Measurements from ENCODE around the gene MICU1. TPM values are rescaled to one million over a fixed set of nuclear protein-coding genes. Genes with fewer than 3 reads are reported as not detected.
"Not testable (repeated sequence)": the region's sequence is repeated elsewhere in the genome, so short reads cannot be mapped to it uniquely, and the experiment has no call there.

Gene MICU1
- total RNA-seq, 1 donor from 2014 or later = 49.0 TPM

DNA sequence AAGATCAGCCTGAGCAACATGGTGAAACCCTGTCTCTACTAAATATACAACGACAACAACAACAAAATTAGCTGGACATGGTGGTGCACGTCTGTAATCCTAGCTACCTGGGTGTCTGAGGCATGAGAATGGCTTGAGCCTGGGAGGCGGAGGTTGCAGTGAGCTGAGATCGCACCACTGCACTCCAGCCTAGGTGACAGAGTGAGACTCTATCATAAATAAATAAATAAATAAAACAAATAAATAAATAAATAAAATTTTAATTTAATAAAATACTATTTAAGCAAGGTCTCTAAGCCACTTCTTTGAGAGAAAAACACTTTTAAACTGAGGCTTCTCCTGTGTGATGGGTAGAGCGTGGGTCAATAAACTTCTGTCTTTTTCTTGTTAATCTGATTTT lies 38.3 kb downstream of the MICU1 start:
- intact Hi-C loops (cut with DNase I) = no loop called here
- DNase-seq (ENCODE audit: missing footprints) = no peak
- ATAC-seq = no peak

DNA sequence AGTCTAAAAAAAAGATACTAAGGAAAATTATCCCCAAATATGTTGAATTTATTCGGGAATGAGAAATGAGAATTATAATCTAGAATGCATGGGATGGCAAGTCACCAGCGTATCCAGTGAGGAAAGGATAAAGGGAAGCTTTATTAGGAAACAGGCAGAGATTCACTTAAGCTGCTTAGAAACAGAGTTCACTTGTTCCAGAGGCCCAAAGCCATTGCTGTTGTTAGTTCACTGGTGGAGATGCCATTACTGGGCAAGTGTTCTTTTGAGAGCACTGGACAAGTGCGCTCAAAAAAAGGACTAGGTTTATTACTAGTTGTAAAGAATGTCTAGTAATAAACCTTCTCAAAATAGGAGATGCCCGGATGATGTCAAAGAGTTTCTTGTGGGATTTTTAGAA lies 51.2 kb downstream of the MICU1 start:
- intact Hi-C loops (cut with DNase I) = no loop called here
- no peak for ATAC-seq

DNA sequence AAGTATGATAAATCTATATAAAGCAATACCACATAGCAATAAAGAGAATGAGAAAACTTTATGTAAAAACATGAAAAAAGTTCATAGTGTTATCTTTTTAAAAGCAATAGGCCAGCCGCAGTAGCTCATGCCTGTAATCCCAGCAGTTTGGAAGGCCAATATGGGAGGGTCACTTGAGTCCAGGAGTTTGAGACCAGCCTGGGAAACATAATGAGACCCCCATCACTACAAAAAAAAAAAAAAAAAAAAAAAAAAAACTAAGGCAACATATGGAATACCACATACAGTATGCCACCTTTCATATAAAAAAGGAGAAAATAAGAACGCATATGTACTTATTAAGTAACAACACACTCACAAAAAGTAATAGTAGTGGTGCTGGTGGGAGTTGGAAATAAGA lies 52.8 kb downstream of the MICU1 start:
- DNase-seq (ENCODE audit: missing footprints) (no peak), ATAC-seq (no peak)
- intact Hi-C loops (cut with DNase I) = no loop called here

More for the DNA sequence above, 51.2 kb downstream of the MICU1 start:
- DNase-seq (ENCODE audit: missing footprints) = no peak

DNA sequence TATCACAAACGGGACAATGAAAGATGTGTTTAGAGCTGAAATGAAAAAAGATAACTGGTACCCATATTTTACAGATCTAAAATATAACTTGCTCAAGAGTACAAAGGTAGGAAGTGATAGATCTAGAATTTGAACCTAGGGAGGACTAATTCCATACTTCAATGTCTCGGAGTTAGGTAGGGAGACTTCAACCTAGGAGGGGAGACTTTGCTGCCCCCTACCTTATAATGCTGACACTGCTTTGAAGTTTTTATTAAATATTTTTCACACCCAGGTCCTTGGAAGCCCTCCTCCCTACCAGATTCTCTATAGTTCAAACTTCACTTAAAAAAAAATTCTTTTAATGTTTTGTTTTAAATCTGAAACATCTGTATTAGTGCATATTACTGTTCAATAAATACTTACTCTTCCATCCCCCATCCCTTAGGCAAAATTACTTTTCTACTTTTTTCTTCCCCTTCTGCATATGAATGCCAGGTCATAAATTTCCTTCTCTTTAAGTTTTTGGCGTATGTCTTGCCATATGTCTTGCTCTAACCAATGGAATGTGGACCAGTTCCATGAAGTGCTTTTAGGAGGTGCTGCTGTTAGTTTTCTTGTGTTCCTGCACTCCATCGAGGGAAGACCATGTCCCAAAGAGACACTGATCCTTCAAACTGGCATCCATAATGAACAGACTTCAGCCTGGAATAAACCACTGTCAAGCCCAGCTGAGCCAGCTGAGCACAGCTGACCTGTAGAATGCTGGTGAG lies 57.8 kb downstream of the MICU1 start:
- intact Hi-C loops (cut with DNase I) = no loop called here
- ATAC-seq (no peak), DNase-seq (ENCODE audit: missing footprints) (no peak)

DNA sequence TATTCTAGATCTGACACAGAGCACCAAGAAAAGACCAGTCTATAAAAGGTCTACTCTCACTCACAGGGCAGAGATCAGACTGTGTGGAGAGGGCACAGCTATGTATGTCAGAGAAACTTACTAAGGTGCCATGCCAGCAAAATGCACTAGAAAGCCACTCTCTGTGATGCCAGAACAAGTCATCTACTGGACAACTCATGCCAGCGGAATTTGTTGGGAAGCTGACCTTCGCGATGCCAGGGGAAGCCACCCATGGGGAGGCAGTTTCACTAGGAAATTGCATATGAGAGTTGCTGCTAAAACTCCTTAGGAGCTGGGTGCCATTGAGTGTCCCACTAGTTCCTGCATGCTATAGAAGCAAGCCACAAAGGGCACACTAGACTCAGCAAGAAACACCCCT lies 58.5 kb downstream of the MICU1 start:
- intact Hi-C loops (cut with DNase I) = no loop called here

DNA sequence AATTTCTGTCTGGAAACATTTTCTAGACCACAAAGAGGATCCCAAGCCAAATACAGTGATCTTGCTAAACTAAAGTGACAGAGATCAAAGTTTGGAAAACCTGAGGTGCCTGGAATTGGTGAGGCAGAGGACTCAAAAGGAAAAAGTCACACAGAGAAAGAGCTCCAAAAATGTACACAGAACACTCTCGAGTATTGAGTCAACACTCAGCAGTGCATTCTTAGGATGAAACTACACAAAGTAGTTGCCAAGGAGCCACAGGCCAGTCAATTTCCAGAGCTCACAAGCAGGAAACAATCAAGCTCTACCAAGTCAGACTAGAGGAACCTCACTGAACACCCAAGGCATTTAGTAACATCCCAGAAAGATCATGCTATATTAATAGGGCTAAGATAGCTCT lies 61.3 kb downstream of the MICU1 start:
- DNase-seq (ENCODE audit: missing footprints) (no peak), ATAC-seq (no peak)
- intact Hi-C loops (cut with DNase I) = no loop called here

More for the DNA sequence above, 58.5 kb downstream of the MICU1 start:
- ATAC-seq = peak; percentile 62
- DNase-seq (ENCODE audit: missing footprints) = no peak

DNA sequence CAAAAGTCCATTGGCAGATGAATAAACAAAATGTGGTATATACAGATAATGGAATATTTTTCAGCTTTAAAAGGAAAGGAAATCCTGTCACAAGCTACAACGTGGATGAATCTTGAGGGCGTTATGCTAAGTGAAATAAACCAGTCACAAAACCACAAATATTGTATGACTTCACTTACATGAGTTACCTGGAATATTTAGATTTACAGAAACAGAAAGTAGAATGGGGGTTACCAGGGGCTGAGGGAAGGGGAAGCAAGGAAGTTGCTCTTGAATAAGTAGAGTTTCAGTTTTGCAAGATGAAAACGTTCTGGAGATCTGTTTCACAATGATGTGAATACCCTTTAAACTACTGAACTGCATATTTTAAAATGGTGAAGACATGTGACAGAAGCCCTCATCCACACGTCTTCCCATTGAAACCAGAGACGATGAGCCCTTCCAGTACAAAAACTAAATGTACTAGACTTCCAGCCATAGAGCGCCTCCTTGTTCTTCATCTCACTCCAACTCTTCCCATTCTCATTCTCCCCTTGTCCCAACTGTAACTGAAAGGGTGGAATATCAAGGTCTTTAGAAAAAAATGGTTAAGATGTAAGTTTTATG lies 62.4 kb downstream of the MICU1 start:
- ATAC-seq (no peak), DNase-seq (ENCODE audit: missing footprints) (no peak)
- intact Hi-C loops (cut with DNase I) = no loop called here

DNA sequence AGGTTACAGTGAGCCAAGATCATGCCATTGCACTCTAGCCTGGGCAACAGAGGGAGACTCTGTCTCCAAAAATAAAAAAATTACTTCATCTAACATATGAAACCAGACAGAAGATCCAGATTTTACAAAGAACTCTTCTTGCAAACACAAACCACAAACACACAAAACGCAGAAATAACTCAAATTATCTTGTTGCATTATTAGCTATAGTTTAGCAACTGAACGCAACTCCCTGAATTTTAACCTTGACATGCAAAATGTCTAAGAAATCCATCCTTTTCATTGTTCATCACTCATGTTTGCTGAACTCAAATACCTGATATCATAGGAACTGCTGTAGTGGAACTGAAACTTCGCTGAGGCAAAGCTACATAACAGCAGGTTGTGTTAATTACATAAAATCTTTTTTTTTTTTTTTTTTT lies 64.1 kb downstream of the MICU1 start:
- DNase-seq (ENCODE audit: missing footprints) (no peak), ATAC-seq (no peak)
- intact Hi-C loops (cut with DNase I) = no loop called here

DNA sequence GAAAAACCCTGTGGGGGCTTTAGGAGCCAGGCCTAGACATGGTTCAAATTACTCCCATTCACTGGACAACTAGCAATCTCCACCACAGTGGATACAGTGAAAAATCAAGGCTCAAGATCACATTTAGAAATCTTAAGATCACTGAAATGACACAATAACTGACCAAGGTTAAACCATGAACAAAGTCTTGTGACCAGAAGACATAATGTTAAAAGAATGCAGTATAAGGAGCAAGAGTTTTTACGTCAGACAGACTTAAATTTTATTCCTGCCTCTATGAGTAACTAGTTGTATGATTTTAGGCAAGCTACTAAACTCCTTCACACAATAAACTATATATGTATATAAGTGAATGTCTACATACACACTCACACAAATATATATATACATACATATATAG lies 68.5 kb downstream of the MICU1 start:
- intact Hi-C loops (cut with DNase I) = no loop called here
- DNase-seq (ENCODE audit: missing footprints) (no peak), ATAC-seq (no peak)

DNA sequence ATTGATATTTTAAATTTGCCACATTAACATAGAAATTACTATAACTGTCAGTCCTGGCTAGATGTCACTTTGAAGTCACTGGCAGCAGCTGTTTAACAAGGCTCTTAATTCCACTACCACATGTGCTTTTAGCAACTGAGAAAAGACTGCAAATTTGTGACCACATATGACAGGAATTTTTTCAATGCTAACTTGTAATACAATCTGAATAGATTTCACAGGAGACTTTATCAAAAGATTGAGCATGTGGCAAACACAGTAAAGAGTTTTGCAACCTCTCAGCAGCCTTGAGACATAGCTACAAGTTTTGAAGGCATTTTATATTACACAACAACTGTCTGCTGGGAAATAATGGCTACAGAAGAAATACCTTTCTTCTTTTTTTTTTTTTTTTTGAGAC lies 73.0 kb downstream of the MICU1 start:
- DNase-seq (ENCODE audit: missing footprints) (no peak), ATAC-seq (peak; percentile 54)
- intact Hi-C loops (cut with DNase I) = no loop called here

DNA sequence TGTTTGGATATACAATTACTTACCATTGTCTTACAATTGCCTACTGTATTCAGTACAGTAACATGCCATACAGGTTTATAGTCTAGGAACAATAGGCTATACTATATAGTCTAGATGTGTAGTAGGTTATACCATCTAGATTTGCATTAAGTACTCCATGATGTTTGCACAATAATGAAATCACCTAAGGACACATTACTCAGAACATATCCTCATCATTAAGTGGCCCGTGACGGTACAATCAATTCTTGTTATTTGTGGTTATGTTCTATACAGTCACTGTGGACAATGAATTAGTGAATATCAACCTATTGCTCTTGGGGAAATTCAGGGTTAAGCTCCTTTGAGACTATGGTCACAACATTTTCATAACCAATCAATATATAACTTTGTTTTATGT lies 75.6 kb downstream of the MICU1 start:
- intact Hi-C loops (cut with DNase I) = no loop called here
- DNase-seq (ENCODE audit: missing footprints) (no peak), ATAC-seq (no peak)

DNA sequence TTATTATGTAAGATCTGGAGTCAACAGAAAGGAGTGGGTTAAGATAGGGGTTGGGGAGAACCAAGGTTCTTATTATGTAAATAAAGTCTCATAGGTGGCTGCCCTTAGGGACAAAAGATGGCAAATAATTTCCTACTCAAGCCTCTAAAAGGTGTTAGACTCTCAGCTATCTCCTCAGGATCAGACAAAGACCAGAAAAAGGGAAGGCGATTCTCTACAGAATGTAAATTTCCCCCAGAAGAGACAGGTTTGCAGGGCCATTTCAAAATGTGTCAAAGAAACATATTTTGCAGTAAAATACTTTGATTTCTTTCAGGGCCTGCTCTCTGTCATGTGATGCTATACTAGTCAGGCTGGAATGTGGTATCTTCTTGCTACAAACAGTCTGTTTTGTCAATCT lies 80.3 kb downstream of the MICU1 start:
- ATAC-seq (no peak), DNase-seq (ENCODE audit: missing footprints) (no peak)
- intact Hi-C loops (cut with DNase I) = no loop called here

DNA sequence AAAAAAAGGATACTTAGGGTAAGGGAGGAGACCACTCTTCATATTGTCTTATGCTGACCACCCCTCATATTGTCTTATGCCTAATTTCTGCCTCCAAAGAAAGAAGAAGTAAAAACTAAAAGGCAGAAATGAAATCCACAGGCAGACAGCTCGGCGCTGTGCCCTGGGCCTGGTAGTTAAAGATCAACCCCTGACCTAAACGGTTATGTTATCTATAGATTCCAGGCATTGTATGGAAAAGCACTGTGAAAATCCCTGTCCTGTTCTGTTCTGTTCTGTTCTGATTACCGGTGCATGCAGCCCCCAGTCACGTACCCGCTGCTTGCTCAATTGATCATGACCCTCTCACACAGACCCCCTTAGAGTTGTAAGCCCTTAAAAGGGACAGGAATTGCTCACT lies 82.0 kb downstream of the MICU1 start:
- intact Hi-C loops (cut with DNase I); DNase-seq (ENCODE audit: missing footprints); ATAC-seq: not testable (repeated sequence)

DNA sequence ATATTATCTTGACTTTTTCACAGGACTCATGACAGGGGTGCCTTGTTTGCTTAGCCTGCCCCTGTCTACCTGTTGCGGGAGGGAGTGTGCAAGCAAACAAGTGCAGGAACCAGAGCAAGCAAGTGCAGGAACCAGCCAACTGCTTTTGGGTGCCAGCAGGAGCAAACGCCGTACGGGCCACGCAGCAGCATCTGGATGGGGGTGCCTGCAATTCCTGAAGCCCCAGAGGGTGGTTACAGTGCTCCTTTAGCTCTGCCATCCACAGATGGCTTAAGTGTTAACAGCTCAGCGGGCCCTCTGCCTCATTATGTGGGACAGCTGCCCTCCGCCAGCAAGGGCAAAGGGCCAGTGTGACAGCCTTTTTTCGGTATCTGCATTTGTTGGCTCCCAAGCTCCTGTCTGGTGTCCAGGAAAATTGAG lies 83.5 kb downstream of the MICU1 start:
- intact Hi-C loops (cut with DNase I) = no loop called here
- DNase-seq (ENCODE audit: missing footprints) (no peak), ATAC-seq (no peak)

DNA sequence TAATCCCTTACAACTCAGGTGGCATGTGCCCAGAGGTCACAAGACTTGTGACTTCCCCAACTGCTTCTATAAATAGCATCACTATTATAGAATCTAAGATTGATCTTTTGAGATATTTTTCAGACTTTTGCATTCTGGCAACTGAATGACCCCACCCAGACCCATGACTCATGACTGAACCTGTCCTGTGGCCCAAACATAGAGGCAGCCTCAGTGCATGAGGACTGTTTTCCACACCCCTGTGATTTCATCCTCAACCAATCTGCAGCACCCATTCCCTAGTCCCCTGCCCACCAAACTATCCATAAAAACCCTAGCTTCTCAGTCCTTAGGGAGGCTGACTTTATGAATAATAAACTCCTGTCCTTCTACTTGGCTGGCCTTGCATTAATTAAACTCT lies 84.5 kb downstream of the MICU1 start:
- no peak for ATAC-seq
- no peak for DNase-seq (ENCODE audit: missing footprints)
- intact Hi-C loops (cut with DNase I) = no loop called here

DNA sequence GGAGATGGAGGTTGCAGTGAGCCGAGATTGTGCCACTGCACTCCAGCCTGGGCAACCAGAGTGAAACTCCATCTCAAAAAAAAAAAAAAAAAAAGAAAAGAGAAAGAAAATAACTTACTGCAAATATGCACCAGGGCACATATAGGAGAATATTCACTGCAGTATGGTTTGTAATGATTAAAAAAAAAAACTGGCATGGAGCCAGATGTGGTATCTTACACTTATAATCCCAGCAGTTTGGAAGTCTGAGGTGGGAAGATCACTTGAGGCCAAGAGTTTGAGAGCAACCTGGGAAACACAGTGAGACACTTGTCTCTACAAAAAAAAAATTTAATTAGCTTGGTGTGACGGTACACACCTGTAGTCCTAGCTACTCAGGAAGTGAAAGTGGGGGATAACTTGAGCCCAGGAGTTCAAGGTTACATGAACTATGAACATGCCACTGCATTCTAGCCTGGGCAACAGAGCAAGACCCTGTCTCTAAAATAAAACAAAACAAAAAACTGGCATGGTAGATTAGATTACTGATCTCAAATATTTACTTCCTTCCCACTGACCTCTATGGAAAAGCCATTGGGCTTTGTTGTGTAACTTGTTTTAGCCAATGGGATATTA lies 85.6 kb downstream of the MICU1 start:
- ATAC-seq = no peak
- DNase-seq (ENCODE audit: missing footprints) = no peak
- intact Hi-C loops (cut with DNase I) = no loop called here

DNA sequence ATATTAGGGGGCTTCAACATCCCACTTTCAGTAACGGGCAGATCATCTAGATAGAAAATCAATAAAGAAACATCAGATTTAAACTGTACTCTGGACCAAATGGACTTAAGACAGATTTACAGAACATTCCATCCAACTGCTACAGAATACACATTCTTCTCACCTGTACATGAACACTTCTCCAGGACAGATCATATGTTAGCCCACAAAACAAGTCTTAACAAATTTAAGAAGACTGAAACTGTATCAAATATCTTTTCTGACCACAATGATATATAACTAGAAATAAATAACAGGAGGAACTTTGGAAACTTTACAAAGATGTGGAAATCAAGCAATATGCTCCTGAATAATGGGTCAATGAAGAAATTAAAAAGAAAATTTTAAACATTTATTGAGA lies 86.7 kb downstream of the MICU1 start:
- intact Hi-C loops (cut with DNase I) = no loop called here
- ATAC-seq (no peak), DNase-seq (ENCODE audit: missing footprints) (no peak)

DNA sequence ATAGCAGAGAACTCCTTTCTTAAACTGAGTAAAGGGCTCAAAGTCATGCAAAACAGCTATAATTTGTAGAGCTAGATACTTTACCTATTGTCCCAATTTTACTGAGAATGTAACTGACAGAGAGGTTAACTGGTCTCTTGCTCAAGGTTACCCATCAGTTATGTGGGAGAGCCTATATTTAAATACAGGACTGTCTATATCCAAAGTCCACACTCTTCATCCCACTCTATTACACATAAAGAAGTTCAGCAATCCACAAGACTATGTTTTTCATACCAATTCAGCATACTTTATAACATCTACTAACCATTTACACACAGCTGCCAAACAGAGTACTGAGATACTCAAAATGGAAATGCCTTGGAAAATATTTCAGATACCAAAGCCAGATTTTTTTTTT lies 100.2 kb downstream of the MICU1 start:
- ATAC-seq = no peak
- no peak for DNase-seq (ENCODE audit: missing footprints)
- intact Hi-C loops (cut with DNase I) = loop anchor here (1.0 kb wide), 1 partner anchor 10 kb away; no protein-coding TSS in a partner anchor

DNA sequence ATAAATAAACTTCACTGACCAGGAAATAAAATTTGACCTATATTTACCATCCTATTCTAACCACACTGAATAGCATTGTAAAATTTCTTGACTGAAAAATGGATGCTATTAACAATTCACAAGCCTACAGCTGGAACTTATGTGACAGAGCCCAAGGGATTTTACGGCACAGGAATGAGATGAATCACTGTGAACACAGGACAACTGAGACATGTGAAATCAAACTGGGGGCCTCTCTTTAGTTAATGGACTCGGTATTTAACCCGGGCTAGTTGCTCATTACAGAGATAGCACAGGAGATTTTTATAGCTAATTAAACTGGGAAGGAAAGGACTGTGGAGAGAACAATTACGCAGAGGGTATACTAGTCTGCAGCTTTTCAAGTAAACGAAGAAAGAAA lies 100.6 kb downstream of the MICU1 start:
- DNase-seq (ENCODE audit: missing footprints) (no peak), ATAC-seq (no peak)
- intact Hi-C loops (cut with DNase I) = no loop called here

DNA sequence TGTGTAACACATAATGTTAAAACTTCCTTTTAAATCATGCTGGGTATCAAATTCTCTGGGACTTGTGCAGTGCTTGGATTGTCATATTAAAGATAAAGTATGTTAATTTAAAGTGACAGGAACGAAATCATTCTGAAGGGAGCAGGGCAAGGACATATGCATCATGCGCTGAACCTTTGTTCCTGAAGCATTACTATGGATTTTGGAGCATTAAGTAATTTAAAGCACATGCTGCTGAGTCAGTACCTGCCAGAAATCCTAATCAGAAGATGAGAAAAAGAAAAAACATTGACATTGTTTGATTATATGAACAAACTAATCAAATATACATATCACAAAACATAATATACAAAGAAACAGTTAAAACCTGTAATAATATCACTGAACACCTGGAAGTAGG lies 101.4 kb downstream of the MICU1 start:
- ATAC-seq (no peak), DNase-seq (ENCODE audit: missing footprints) (no peak)
- intact Hi-C loops (cut with DNase I) = no loop called here
